ENCODE measurements around the gene CYP26C1. TPM values are rescaled to one million over a fixed set of nuclear protein-coding genes. Genes with fewer than 3 reads are reported as not detected.
"Not testable (repeated sequence)": the region's sequence is repeated elsewhere in the genome, so short reads cannot be mapped to it uniquely, and the experiment has no call there.

CYP26C1 gene
- total RNA-seq, 1 donor from 2014 or later = 0.06 TPM

DNA sequence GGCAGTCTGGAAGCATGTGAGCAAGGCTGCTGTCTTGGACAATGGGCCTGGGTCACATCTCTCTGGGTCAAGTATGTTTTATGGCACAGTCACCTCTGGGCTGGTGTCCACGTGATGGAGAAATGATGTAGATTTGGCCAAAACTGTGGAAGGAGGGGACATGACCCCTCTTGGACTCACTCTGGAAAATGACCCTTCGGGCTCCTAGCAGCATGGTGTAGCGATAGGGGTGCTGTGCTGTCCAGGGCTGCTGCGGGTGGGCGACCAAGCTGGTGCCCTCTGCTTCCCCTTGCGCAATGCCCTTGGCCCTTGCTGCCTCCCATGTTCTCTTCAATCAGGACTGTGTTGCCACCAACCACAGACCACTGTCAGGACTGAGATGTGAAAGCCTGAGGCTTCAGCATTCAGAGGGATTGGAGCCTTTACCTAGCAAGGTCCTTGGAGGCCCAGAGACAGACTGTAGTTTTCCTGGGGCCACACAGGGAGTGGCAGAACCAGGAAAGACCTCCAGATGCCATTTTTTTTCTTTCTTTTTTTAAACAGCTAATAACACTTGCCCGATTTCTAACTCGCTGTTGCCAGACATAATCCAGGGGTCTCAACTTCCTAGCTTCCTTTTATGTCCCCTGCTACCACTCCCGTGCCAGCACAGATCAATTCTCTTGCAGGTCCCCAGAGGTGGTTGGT is 19.2 kb downstream of the CYP26C1 start:
- peak; percentile 8 for DNase-seq (ENCODE audit: low spot score)

GRCh38 chr10:93080350-93081046 is 19.9 kb downstream of the CYP26C1 start:
- DNase-seq (ENCODE audit: low spot score) = peak; percentile 39

- DNase-seq (ENCODE audit: low spot score) = peak; percentile 6
These were observed 20.7 kb downstream of the CYP26C1 start for GRCh38 chr10:93081318-93081717.

- DNase-seq (ENCODE audit: low spot score) = peak; percentile 3
These were observed 21.2 kb downstream of the CYP26C1 start for GRCh38 chr10:93081834-93082233.

GRCh38 chr10:93083743-93084539 is 23.3 kb downstream of the CYP26C1 start:
- DNase-seq (ENCODE audit: low spot score) = no peak

GRCh38 chr10:93085272-93085859 is 24.8 kb downstream of the CYP26C1 start:
- DNase-seq (ENCODE audit: low spot score) = no peak

DNA sequence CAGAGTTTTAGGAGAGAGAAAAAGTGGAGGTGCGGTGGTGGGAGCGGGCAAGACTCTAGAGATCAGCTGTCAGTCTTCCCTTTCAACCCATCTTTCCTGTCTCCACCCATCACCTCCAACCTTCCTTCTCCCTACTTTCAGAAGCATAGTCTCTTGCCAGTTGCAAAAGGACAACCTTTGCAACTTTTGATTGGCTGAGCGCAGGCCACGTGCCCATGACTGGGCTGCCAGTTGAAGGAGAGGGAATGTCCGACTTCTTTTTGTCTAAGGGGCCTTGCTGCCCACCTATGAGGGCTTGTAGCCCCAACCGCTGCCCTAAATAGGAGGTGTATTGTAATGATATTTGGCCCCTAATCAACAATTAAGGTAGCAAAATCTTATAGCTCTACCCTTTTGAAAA is 25.7 kb downstream of the CYP26C1 start:
- no peak for DNase-seq (ENCODE audit: low spot score)

DNA sequence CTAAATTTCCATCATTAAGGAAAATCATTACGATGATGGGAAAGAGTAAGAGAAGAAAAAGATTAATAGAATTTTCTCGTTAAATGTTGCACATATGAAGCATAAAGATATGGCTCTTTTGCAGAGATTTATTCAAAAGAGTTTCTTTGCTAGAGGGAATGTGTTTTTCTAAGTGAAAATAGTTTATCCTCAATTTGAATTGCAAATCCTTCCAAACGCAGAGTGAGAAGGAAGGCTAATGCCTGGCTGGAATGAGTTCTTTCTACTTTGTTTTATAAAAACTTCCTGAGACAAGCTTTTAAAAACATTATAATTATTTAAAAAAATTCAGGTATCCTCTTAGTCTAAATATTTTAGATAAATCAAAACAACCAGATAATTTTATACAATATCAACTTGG is 27.2 kb downstream of the CYP26C1 start:
- DNase-seq (ENCODE audit: low spot score) = no peak

- DNase-seq (ENCODE audit: low spot score) = no peak
These were observed 27.9 kb downstream of the CYP26C1 start for GRCh38 chr10:93088466-93088865.

- no peak for DNase-seq (ENCODE audit: low spot score)
These were observed 30.0 kb downstream of the CYP26C1 start for GRCh38 chr10:93090619-93091018.

GRCh38 chr10:93091960-93092359 is 31.4 kb downstream of the CYP26C1 start:
- no peak for DNase-seq (ENCODE audit: low spot score)

DNA sequence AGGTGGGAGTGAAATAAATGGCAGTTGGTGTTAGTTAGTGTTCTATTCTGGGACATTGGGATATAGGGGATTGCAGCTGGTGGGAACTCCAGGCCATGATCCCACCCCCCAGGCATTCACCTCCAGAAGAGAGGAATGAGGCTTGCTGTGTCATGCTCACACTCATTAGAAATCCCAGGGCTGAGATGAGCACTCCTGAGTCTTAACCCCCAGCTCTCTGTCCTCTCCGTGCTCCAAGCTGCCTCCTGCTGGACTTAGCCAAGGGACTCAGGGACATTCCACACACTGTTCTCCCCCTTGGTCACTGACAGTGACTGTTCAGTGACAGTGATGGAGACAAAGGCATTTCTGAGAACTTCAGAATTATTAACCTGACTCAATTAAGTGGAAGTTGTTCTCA is 34.6 kb downstream of the CYP26C1 start:
- no peak for DNase-seq (ENCODE audit: low spot score)

DNA sequence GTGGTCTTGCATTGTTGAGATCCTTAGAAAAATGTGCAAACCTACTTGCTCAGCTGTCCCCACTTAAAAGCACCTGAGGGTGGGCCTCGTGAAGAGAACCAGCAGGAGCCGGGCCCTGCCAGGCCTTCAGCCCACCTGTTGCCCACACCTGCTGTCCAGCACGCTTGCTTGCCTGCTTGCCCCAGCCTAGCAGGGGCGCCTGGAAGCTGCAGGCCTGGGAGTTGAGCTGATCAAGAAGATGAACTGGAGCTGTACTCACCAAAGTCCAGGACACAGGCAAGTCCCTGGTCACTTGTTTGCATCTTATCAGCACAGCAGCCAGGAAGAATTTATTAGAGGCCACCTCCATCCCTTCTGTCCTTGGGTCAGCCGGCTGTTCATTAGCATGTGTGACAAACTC is 36.3 kb downstream of the CYP26C1 start:
- DNase-seq (ENCODE audit: low spot score) = no peak

DNA sequence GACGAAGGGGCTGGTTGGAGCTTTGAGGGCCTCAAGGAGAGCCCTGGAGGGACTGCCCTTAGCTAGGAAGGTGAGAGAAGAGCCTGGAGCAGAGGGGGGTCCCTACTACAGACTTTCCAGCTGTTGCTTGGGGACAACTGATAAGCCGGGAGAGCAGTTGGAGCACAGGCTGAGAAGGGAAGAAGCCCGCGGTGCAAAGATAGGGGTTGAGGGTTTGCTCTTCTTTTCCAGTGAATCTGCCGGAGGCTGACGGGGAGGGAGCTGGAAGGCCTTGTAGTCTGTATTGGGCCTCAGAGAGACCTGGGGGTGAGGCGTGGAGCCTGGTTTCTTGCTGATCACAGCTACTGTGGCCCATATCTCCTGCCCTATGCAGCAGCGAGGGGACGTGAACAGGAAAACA is 36.8 kb downstream of the CYP26C1 start:
- DNase-seq (ENCODE audit: low spot score) = no peak

- no peak for DNase-seq (ENCODE audit: low spot score)
These were observed 38.2 kb downstream of the CYP26C1 start for GRCh38 chr10:93098816-93099215.

DNA sequence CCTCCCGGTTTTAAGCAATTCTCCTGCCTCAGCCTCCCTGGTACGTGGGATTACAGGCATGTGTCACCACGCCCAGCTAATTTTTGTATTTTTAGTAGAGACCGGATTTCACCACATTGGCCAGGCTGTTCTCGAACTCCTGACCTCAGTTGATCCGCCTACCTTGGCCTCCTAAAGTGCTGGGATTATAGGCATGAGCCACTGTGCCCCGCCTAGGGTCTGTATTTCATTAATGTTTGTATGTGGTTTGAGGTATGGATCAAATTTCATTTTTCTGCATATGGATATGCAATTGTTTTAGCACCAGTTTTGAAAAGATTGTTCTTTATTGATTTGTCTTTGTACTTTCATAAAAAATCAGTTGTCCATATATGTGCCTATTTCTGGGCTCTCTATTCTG is 39.1 kb downstream of the CYP26C1 start:
- no peak for DNase-seq (ENCODE audit: low spot score)

GRCh38 chr10:93101148-93101547 is 40.5 kb downstream of the CYP26C1 start:
- not testable (repeated sequence) for DNase-seq (ENCODE audit: low spot score)

GRCh38 chr10:93103953-93104352 is 43.4 kb downstream of the CYP26C1 start:
- DNase-seq (ENCODE audit: low spot score) = no peak

GRCh38 chr10:93106631-93107072 is 46.1 kb downstream of the CYP26C1 start:
- DNase-seq (ENCODE audit: low spot score) = no peak

GRCh38 chr10:93110472-93111146 is 50.0 kb downstream of the CYP26C1 start:
- DNase-seq (ENCODE audit: low spot score) = no peak

GRCh38 chr10:93113042-93113441 is 52.4 kb downstream of the CYP26C1 start:
- DNase-seq (ENCODE audit: low spot score) = no peak
